Measurements from ENCODE around the gene HGF.
"Not testable (repeated sequence)": the region's sequence is repeated elsewhere in the genome, so short reads cannot be mapped to it uniquely, and the experiment has no call there.

Gene HGF
- long read RNA-seq, result 0 reads

- no peaks in the 10 kb centered on the region for H3K27me3 ChIP-seq (ENCODE audit: insufficient read depth, poor library complexity, severe bottlenecking)
- peak within 1 kb of the TSS; percentile 66 for H3K4me3 ChIP-seq (replicated peaks; ENCODE audit: insufficient read depth, low read length)
- TF ChIP-seq, protein P1, sequence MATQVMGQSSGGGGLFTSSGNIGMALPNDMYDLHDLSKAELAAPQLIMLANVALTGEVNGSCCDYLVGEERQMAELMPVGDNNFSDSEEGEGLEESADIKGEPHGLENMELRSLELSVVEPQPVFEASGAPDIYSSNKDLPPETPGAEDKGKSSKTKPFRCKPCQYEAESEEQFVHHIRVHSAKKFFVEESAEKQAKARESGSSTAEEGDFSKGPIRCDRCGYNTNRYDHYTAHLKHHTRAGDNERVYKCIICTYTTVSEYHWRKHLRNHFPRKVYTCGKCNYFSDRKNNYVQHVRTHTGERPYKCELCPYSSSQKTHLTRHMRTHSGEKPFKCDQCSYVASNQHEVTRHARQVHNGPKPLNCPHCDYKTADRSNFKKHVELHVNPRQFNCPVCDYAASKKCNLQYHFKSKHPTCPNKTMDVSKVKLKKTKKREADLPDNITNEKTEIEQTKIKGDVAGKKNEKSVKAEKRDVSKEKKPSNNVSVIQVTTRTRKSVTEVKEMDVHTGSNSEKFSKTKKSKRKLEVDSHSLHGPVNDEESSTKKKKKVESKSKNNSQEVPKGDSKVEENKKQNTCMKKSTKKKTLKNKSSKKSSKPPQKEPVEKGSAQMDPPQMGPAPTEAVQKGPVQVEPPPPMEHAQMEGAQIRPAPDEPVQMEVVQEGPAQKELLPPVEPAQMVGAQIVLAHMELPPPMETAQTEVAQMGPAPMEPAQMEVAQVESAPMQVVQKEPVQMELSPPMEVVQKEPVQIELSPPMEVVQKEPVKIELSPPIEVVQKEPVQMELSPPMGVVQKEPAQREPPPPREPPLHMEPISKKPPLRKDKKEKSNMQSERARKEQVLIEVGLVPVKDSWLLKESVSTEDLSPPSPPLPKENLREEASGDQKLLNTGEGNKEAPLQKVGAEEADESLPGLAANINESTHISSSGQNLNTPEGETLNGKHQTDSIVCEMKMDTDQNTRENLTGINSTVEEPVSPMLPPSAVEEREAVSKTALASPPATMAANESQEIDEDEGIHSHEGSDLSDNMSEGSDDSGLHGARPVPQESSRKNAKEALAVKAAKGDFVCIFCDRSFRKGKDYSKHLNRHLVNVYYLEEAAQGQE (IDR thresholded peaks at IDR 0.05; ENCODE audit: insufficient replicate concordance, low read depth), result no peak
- TF ChIP-seq POLR2AphosphoS5 (IDR thresholded peaks at IDR 0.05; ENCODE audit: low read depth) (no peak), SPI1 (IDR thresholded peaks at IDR 0.05; ENCODE audit: borderline replicate concordance, low read depth) (peak; percentile 88)
- peak within 1 kb of the TSS; percentile 70 for H3K27ac ChIP-seq (replicated peaks)
- peak; percentile 28 to 30 for DNase-seq (ENCODE audit: low read depth in 1 of 2, low spot score in 1 of 2)
Observed at GRCh38 chr7:81769891-81770727, at the start of gene HGF. Gene HGF (minus strand): TSS chr7:81770047. CDS start chr7:81769971, 76 bp downstream.

DNA sequence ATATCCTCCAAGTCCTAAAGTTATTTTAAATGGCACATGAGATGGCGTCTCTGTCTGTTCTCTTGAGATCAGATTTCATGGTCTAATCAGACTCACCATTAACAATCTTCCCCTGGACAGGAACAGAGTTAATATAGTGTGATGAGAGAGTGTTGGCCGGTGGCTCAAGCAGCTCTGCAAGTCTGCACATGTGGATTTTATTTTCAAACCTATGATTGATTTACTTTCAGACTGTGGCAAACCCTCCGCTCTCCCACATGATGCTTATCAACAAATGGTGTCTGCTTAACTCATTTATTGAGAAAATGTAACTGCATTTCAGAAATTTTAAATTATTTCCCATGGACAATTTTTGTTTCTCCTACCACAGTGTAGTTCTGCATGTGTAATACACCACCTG is 46.5 kb upstream of the HGF start:
- H3K27ac ChIP-seq (replicated peaks), result no peak overlapping the region
- H3K27me3 ChIP-seq (ENCODE audit: insufficient read depth, poor library complexity, severe bottlenecking), result no peaks in the 10 kb centered on the region
- DNase-seq (ENCODE audit: low read depth in 1 of 2, low spot score in 1 of 2), result no peak
- no peak overlapping the region for H3K4me3 ChIP-seq (replicated peaks; ENCODE audit: insufficient read depth, low read length)
- TF ChIP-seq GABPA (IDR thresholded peaks at IDR 0.05; ENCODE audit: low read depth) (no peak), SPI1 (IDR thresholded peaks at IDR 0.05; ENCODE audit: borderline replicate concordance, low read depth) (no peak), POLR2AphosphoS5 (IDR thresholded peaks at IDR 0.05; ENCODE audit: low read depth) (no peak)
- TF ChIP-seq, protein P1 (IDR thresholded peaks at IDR 0.05; ENCODE audit: insufficient replicate concordance, low read depth), result no peak
- TF ChIP-seq, protein P2, sequence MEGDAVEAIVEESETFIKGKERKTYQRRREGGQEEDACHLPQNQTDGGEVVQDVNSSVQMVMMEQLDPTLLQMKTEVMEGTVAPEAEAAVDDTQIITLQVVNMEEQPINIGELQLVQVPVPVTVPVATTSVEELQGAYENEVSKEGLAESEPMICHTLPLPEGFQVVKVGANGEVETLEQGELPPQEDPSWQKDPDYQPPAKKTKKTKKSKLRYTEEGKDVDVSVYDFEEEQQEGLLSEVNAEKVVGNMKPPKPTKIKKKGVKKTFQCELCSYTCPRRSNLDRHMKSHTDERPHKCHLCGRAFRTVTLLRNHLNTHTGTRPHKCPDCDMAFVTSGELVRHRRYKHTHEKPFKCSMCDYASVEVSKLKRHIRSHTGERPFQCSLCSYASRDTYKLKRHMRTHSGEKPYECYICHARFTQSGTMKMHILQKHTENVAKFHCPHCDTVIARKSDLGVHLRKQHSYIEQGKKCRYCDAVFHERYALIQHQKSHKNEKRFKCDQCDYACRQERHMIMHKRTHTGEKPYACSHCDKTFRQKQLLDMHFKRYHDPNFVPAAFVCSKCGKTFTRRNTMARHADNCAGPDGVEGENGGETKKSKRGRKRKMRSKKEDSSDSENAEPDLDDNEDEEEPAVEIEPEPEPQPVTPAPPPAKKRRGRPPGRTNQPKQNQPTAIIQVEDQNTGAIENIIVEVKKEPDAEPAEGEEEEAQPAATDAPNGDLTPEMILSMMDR (IDR thresholded peaks at IDR 0.05; ENCODE audit: insufficient read depth, low read length), result no peak

DNA sequence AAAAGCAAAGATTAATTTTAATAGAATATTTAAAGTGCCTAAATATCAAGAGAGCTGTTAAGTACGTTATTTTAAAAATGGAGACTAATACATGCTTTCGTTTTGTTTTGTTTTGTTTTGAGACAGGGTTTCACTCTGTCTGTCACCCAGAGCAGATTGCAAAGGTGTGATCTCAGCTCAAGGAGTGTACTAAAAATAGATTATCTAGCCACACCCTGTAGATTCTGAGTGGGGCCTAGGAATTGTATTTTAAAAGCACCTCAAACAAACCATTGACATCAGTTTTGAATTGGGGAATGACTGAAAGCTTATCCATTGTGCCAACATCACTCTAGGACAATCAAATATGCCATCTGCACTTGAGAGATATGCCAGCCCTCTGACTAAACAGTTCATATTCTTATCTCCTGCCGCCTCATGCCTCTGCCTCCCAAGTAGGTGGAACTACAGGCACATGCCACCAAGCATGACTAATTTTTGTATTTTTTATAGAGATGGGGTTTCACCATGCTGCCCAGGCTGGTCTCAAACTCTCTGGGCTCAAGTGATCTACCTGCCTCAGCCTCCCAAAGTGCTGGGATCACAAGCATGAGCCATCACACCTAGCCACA is 43.1 kb upstream of the HGF start:
- not testable (repeated sequence) for DNase-seq (ENCODE audit: low read depth in 1 of 2, low spot score in 1 of 2); H3K27ac ChIP-seq (replicated peaks); H3K4me3 ChIP-seq (replicated peaks; ENCODE audit: insufficient read depth, low read length); H3K27me3 ChIP-seq (ENCODE audit: insufficient read depth, poor library complexity, severe bottlenecking)

- TF ChIP-seq, protein P1 (IDR thresholded peaks at IDR 0.05; ENCODE audit: insufficient replicate concordance, low read depth), result no peak
- TF ChIP-seq GABPA (IDR thresholded peaks at IDR 0.05; ENCODE audit: low read depth), result no peak
- TF ChIP-seq POLR2AphosphoS5 (IDR thresholded peaks at IDR 0.05; ENCODE audit: low read depth), result no peak
- TF ChIP-seq SPI1 (IDR thresholded peaks at IDR 0.05; ENCODE audit: borderline replicate concordance, low read depth), result no peak
- TF ChIP-seq, protein P2 (IDR thresholded peaks at IDR 0.05; ENCODE audit: insufficient read depth, low read length), result no peak
- no peaks in the 10 kb centered on the region for H3K27me3 ChIP-seq (ENCODE audit: insufficient read depth, poor library complexity, severe bottlenecking)
- H3K27ac ChIP-seq (replicated peaks), result no peak overlapping the region
- DNase-seq (ENCODE audit: low read depth in 1 of 2, low spot score in 1 of 2), result no peak
- no peak overlapping the region for H3K4me3 ChIP-seq (replicated peaks; ENCODE audit: insufficient read depth, low read length)
Observed at GRCh38 chr7:81811956-81812865, 42.4 kb upstream of the HGF start.

Measured in HL-60 (cell line).